Epithelial cell of esophagus (primary cell): ENCODE measurements around the gene TRIM27.

ENCODE experiments used
- DNase-seq: peaks from one replicate; pipeline ENCODE4 v3.0.0; 2010; ENCODE audit warnings: low read depth
- H3K4me3 ChIP-seq: 2 replicates; pipeline ENCODE4 v1.5.1; 2011; ENCODE audit warnings: mild to moderate bottlenecking, low read length, control low read depth
- TF ChIP-seq, protein P1 (sequence below): IDR thresholded peaks from 2 replicates; pipeline ENCODE4 v1.5.1; 2011; ENCODE audit warnings: low read depth, mild to moderate bottlenecking, low read length, control low read depth, inconsistent platforms; ENCODE audit not compliant: insufficient read depth; ENCODE audit errors: missing control alignments

The TRIM27 gene

DNA sequence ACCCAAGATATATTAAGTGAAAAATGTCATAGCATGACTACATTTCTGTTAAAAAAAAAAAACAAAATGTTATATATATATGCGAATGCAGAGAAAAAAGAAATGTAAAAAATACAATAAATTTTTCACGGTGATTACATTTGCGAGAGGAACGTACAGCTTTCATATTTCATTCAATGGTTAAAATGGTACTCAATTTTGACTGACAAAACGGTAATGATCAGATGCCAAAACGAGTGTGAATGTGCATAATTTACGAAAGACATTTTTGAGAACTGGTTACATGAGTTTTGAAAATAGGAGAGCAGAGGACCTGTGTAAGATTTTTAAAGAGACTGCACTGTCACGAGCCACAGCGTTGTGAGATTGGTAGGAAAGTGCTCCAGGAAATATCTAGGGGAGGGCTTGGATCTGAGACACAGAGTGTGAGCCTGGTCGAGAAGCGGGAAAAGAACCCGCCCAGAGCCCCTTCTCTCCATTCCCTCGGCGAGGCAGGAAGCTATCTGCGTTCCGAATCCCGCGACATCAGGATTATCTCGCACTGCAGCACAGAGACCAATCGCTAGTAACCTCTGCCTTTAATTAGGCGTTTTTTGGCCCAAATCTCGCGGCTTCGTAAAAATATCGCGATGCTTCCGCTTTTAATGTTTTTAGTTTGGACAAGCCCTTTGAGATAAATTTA, 28.5 kb downstream of the TRIM27 start:
- peak overlapping the region; percentile 77 for H3K4me3 ChIP-seq
- DNase-seq: peak; percentile 96
- TF ChIP-seq, protein P1, sequence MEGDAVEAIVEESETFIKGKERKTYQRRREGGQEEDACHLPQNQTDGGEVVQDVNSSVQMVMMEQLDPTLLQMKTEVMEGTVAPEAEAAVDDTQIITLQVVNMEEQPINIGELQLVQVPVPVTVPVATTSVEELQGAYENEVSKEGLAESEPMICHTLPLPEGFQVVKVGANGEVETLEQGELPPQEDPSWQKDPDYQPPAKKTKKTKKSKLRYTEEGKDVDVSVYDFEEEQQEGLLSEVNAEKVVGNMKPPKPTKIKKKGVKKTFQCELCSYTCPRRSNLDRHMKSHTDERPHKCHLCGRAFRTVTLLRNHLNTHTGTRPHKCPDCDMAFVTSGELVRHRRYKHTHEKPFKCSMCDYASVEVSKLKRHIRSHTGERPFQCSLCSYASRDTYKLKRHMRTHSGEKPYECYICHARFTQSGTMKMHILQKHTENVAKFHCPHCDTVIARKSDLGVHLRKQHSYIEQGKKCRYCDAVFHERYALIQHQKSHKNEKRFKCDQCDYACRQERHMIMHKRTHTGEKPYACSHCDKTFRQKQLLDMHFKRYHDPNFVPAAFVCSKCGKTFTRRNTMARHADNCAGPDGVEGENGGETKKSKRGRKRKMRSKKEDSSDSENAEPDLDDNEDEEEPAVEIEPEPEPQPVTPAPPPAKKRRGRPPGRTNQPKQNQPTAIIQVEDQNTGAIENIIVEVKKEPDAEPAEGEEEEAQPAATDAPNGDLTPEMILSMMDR: no peak

DNA sequence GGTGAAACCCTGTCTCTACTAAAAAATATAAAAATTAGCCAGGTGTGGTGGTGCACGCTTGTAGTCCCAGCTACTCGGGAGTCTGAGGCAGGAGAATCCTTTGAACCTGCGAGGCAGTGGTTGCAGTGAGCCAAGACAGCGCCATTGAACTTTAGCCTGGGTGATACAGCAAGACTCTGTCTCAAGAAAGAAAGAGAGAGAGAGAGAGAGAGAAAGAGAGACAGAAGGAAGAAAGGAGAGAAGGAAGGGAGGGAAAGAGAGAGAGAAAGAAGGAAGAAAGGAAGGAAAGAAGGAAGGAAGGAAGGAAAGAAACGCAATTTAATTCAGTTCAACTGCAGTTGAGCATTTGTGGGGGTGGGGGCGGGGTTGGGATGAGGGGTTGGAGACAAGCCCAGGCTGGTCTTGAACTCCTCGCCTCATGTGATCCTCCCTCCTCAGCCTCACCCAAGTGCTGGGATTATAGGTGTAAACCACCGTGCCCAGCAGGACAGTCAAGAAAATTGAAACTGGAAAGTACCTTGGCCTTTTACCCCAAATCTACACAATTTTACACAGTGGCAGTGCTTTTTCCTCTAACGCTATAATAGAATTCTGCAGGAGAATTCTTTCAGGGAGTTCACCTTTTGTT, 30.5 kb downstream of the TRIM27 start:
- no peak overlapping the region for H3K4me3 ChIP-seq
- TF ChIP-seq, protein P1: no peak
- DNase-seq: peak; percentile 23

DNA sequence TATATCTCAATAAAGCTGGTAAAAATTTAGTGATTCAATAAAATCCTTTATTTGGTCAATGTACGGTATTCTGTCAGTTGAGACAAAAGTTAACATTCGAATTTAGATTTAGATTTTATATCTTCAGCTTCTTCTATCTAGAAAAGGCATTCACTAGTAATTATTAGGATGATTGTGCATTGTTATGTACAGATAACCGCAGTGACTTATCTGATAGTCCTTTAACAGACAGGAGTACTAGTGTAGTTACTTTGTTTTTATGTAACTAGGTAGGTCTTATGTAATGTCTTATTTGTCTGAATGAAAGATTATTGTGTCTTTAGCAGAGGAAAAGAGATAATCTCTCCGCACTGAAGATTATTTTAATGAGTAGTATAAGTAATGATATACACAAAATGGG, 31.3 kb downstream of the TRIM27 start:
- TF ChIP-seq, protein P1: no peak
- no peak overlapping the region for H3K4me3 ChIP-seq
- DNase-seq: no peak

DNA sequence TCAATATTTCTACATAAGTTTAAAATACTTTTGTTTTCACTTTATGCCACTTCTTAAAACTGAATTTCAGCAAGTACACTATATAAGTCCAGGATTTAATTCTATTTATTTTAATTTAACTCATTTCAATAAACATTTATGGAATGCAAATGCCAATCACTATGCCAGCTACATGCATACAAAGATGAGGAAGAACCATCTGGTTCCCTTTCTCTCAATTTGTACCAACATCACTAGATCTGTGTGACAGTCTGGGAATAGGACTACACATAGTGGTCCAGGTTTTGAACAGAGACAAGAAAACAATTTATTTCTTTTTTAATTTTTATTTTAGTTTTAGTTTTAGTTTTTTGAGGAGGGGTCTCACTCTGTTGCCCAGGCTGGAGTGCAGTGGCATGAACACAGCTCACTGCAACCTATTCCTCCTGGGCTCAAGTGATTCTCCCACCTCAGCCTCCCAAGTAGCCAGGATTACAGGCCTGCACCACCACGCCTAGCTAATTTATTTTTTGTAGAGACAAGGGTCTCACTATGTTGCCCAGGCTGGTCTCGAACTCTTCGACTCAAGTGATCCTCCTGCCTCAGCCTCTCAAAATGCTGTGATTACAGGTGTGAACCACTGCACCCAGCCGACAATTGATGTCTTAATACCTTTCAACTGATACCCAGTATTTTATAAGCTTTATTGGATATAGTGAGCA, 35.8 kb downstream of the TRIM27 start:
- TF ChIP-seq, protein P1: no peak

DNA sequence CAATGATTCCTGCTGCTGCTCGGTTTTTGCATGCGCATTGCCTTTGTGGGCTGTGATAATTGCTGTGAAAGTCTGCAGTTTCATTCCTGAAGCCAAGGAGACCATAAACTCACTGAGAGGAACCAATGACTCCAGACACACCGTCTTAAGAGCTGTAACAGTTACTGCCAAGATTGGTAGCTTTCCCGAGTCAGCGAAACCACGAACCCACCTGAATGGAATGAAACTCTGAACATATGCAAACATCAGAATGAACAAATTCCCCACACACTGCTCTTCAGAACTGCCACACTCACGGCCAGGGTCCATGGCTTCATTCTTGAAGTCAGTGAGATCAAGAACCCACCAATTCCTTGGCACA, 37.7 kb downstream of the TRIM27 start:
- no peak for DNase-seq
- TF ChIP-seq, protein P1: no peak
- no peak overlapping the region for H3K4me3 ChIP-seq

More for the DNA sequence above, 35.8 kb downstream of the TRIM27 start:
- no peak for DNase-seq
- H3K4me3 ChIP-seq: no peak overlapping the region

DNA sequence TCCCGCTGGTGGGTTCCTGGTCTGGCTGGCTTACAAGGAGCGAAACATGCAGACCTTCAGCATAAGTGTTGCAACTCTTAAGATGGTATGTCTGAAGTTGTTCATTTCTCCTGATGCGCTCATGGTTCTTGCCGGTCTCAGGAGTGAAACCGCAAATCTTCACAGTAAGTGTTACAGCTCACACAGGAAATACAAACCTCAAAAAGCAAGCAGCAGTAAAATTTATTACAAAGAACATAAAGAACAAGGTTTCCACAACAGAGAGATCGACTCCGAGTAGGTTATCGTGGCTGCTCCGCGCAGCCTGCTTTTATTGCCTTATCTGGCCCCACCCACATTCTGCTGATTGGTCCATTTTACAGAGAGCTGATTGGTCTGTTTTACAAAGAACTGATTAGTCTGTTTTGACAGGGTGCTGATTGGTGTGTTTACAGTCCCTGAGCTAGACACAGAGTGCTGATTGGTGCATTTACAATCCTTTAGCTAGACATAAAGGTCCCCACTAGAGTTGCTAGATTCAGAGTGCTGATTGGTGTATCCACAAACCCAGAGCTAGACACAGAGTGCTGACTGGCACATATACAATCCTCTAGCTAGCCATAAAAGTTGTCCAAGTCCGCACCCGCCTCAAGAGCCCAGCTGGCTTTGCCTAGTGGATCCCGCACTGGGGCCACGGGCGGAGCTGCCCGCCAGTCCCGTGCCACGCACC, 39.2 kb downstream of the TRIM27 start:
- H3K4me3 ChIP-seq: no peak overlapping the region
- TF ChIP-seq, protein P1: no peak
- DNase-seq: no peak
